Inflammatory macrophage treated with lipopolysaccharide for 4 hours (primary cell): Measurements from ENCODE around the gene SLC38A3.

Source experiments
- DNase-seq: peaks from one replicate; pipeline ENCODE4 v3.0.0-alpha.2; 2020

The SLC38A3 gene

GRCh38 chr3:50169232-50169832, 35.7 kb upstream of the SLC38A3 start:
- no peak for DNase-seq

- DNase-seq = no peak
These were observed 35.2 kb upstream of the SLC38A3 start for GRCh38 chr3:50169858-50170257.

- DNase-seq = peak; percentile 50
These were observed 34.4 kb upstream of the SLC38A3 start for GRCh38 chr3:50170689-50171088.

GRCh38 chr3:50171540-50172301, 33.4 kb upstream of the SLC38A3 start:
- no peak for DNase-seq

- no peak for DNase-seq
These were observed 32.3 kb upstream of the SLC38A3 start for GRCh38 chr3:50172626-50173220.

GRCh38 chr3:50173685-50174516, 31.2 kb upstream of the SLC38A3 start:
- peak; percentile 69 for DNase-seq

GRCh38 chr3:50174517-50174895, 30.6 kb upstream of the SLC38A3 start:
- DNase-seq = no peak

GRCh38 chr3:50174947-50175524, 30.0 kb upstream of the SLC38A3 start:
- DNase-seq = no peak

- no peak for DNase-seq
These were observed 27.7 kb upstream of the SLC38A3 start for GRCh38 chr3:50177346-50177745.

- no peak for DNase-seq
These were observed 25.4 kb upstream of the SLC38A3 start for GRCh38 chr3:50179710-50180109.

GRCh38 chr3:50181985-50182384, 23.1 kb upstream of the SLC38A3 start:
- no peak for DNase-seq

- DNase-seq = no peak
These were observed 22.5 kb upstream of the SLC38A3 start for GRCh38 chr3:50182533-50183099.

GRCh38 chr3:50183755-50184154, 21.3 kb upstream of the SLC38A3 start:
- DNase-seq = no peak

- DNase-seq = no peak
These were observed 20.7 kb upstream of the SLC38A3 start for GRCh38 chr3:50184242-50184978.

- DNase-seq = no peak
These were observed 19.8 kb upstream of the SLC38A3 start for GRCh38 chr3:50185230-50185629.

GRCh38 chr3:50186096-50186495, 19.0 kb upstream of the SLC38A3 start:
- DNase-seq = no peak

- no peak for DNase-seq
These were observed 17.3 kb upstream of the SLC38A3 start for GRCh38 chr3:50187750-50188149.

- DNase-seq = peak; percentile 72
These were observed 15.8 kb upstream of the SLC38A3 start for GRCh38 chr3:50189274-50189673.

GRCh38 chr3:50189989-50190388, 15.1 kb upstream of the SLC38A3 start:
- DNase-seq = no peak

- peak; percentile 46 for DNase-seq
These were observed 14.0 kb upstream of the SLC38A3 start, which contains the start of gene GNAT1 for GRCh38 chr3:50190936-50191660. Gene GNAT1 (plus strand): TSS chr3:50191610. CDS start chr3:50191726, 116 bp downstream.

- no peak for DNase-seq
These were observed 12.9 kb upstream of the SLC38A3 start for GRCh38 chr3:50192124-50192523.
